GM23248 (cell line): ENCODE data around the gene SUPT20H. TPM values are rescaled to one million over a fixed set of nuclear protein-coding genes. Genes with fewer than 3 reads are reported as not detected.

Source experiments
- DNase-seq: peaks from one replicate; pipeline ENCODE4 v3.0.0-alpha.2; 2015
- H2AFZ ChIP-seq: fragments of 200-600 bp; sonication (generic); 2 replicates; pipeline ENCODE4 v1.6.1; 2016; ENCODE audit warnings: antibody characterized with exemption
- H3F3A ChIP-seq: fragments of 200-600 bp; sonication (generic); 2 replicates; pipeline ENCODE4 v1.6.1; 2016; ENCODE audit warnings: mild to moderate bottlenecking, antibody characterized with exemption, mixed run types; ENCODE audit not compliant: insufficient read depth
- H3K27ac ChIP-seq: fragments of 200-600 bp; sonication (generic); 2 replicates; pipeline ENCODE4 v1.5.1; 2016; ENCODE audit warnings: mild to moderate bottlenecking
- H3K27me3 ChIP-seq: fragments of 200-600 bp; sonication (generic); replicated peaks from 2 replicates; pipeline ENCODE4 v1.6.1; 2016; ENCODE audit warnings: mild to moderate bottlenecking; ENCODE audit not compliant: insufficient read depth
- H3K36me3 ChIP-seq: fragments of 200-600 bp; sonication (generic); 2 replicates; pipeline ENCODE4 v1.6.1; 2016; ENCODE audit warnings: low read depth, mild to moderate bottlenecking
- H3K4me1 ChIP-seq: fragments of 200-600 bp; sonication (generic); 2 replicates; pipeline ENCODE4 v1.6.1; 2016; ENCODE audit warnings: mild to moderate bottlenecking; ENCODE audit not compliant: insufficient read depth
- H3K4me2 ChIP-seq: fragments of 200-600 bp; sonication (generic); one replicate; pipeline ENCODE4 v1.6.1; 2016; ENCODE audit warnings: mild to moderate bottlenecking; ENCODE audit not compliant: unreplicated experiment
- H3K4me3 ChIP-seq: fragments of 200-600 bp; sonication (generic); 2 replicates; pipeline ENCODE4 v1.5.1; 2016; ENCODE audit warnings: mild to moderate bottlenecking
- H3K79me2 ChIP-seq: fragments of 200-600 bp; sonication (generic); 2 replicates; pipeline ENCODE4 v1.6.1; 2016; ENCODE audit warnings: mild to moderate bottlenecking; ENCODE audit not compliant: insufficient read depth
- H3K9ac ChIP-seq: fragments of 200-600 bp; sonication (generic); 2 replicates; pipeline ENCODE4 v1.6.1; 2016; ENCODE audit warnings: mild to moderate bottlenecking
- H3K9me2 ChIP-seq: fragments of 200-600 bp; sonication (generic); 2 replicates; pipeline ENCODE4 v1.6.1; 2016; ENCODE audit warnings: mixed run types, mild to moderate bottlenecking, moderate library complexity; ENCODE audit not compliant: insufficient read depth
- H3K9me3 ChIP-seq: fragments of 200-600 bp; sonication (generic); one replicate; pipeline ENCODE4 v1.6.1; 2017; ENCODE audit warnings: low read depth
- H4K20me1 ChIP-seq: fragments of 200-600 bp; sonication (generic); 2 replicates; pipeline ENCODE4 v1.6.0; 2016; ENCODE audit not compliant: insufficient read depth
- EZH2 ChIP-seq: fragments of 200-600 bp; sonication (generic); IDR thresholded peaks from 2 replicates; pipeline ENCODE4 v1.6.1; 2018; ENCODE audit warnings: antibody characterized with exemption, mild to moderate bottlenecking; ENCODE audit not compliant: insufficient read depth, poor library complexity, severe bottlenecking
- EZH2phosphoT487 ChIP-seq: fragments of 200-600 bp; sonication (generic); IDR thresholded peaks from 2 replicates; pipeline ENCODE4 v1.6.1; 2018; ENCODE audit warnings: antibody characterized with exemption, moderate library complexity, mild to moderate bottlenecking, low read depth; ENCODE audit not compliant: insufficient read depth
- WGBS, 2 experiments: methylation state at CpG; one replicate each; pipeline ENCODE4 v1.1.6; 2015 to 2017; ENCODE audit warnings: low lambda C conversion rate in 2 of 2, low coverage in 1 of 2; ENCODE audit errors: missing lambda C conversion rate in 2 of 2; 5-methylcytosine and 5-hydroxymethylcytosine counted together
- in situ Hi-C: fragments of 300-500 bp; cut with MboI; formaldehyde crosslinking; loops from 2 replicates; pipeline ENCODE4 v1.15.0; 2020
- polyA plus RNA-seq: library from polyadenylated mRNA; unstranded; fragments of >200 nt; fragmentation: Nextera tagmentation; extraction: Ambion mirVana; gene quantifications from 2 replicates; pipeline ENCODE4 v1.2.1, GENCODE V29; 2016
- total RNA-seq: library from RNA; depleted of rRNA; stranded (reverse); fragments of >200 nt; shearing (Covaris generic); gene quantifications from 2 replicates; pipeline ENCODE4 v1.2.3, GENCODE V29; 2014

SUPT20H gene
- total and polyA plus RNA-seq, 2 experiments from 2014 or later: 28.6 to 45.1 TPM

DNA sequence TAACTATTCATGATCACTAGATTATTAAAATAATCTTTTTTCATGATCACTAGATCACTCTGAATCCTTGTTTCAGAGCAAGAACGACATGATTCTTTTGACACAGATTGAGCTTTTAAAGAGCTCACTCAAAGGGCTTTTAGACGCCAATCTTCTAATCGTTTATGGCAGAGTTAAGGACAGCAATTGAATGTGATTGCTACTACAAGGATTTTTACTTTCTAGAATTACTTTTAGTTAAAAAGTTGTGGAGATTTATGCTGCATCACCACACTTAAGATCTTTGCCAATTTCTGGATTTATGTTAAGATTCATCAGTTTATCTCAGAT lies 57.6 kb downstream of the SUPT20H start:
- Histone ChIP-seq H3K4me2 (peak overlapping the region; percentile 96), H2AFZ (peak overlapping the region; percentile 97), H3K36me3 (peaks cover 30% of the 10 kb centered on the region), H3K4me1 (peaks cover 16% of the 10 kb centered on the region), H3K79me2 (peaks cover 45% of the 10 kb centered on the region), H3F3A (peaks cover 19% of the 10 kb centered on the region), H3K27ac (peak overlapping the region; percentile 97), H3K27me3 (no peaks in the 10 kb centered on the region), H3K9me3 (no peaks in the 10 kb centered on the region), H3K9me2 (no peaks in the 10 kb centered on the region), H3K9ac (peak overlapping the region; percentile 95), H3K4me3 (peak overlapping the region; percentile 95), H4K20me1 (no peaks in the 10 kb centered on the region)
- DNase-seq: no peak
- in situ Hi-C loops: no loop called here
- WGBS, 2 experiments: 38 to 40% methylated on average over 3 of the region's 3 CpGs
- no peak for TF ChIP-seq EZH2phosphoT487
- TF ChIP-seq EZH2: no peak

DNA sequence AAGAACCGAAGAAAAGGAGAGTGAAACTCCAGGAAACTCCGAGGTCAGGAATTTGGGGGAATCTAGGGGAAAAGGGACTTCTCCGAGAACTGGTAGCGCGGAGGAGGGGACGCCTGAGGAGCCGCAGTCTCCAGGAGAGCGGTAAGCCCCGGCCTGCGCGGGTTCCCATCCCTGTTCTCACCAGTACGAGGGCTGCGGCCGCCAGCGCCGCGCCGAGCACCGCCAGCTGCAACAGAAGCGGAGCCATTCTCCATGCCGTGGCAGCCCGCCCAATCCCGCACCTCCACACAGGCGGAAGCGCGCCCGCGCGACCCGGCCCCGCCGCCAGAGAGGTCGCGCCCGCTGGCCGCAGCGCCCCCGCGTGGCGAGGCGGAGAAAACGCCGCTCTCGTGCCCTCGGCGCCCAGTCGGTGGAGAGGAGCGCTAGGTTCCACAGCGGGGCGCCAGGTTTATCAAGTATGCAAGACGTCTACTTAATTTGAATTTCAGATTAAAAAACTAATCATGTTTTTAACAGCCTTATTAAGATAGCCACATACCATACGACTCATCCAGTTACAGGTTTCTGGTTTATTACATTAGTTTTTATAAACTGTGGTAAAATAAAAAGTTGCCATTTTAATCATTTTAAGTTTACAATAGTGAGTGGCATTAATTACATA lies 60.3 kb downstream of the SUPT20H start, which contains the start of gene ALG5:
ALG5 (minus strand) TSS at position 287 of the 661 bp plus-strand sequence; CDS start at position 247, 40 bp downstream.
- in situ Hi-C loops: loop anchor here (25.0 kb wide), 1 partner anchor 587 kb away; no protein-coding TSS in a partner anchor
- 0 to 1% methylated on average over 39 to 50 of the region's 52 CpGs for WGBS, 2 experiments
- H3K27ac ChIP-seq: peak within 1 kb of the TSS; percentile 97
- no peak for TF ChIP-seq EZH2phosphoT487
- TF ChIP-seq EZH2: no peak
- peak within 1 kb of the TSS; percentile 96 for H3K4me2 ChIP-seq
- no peaks in the 10 kb centered on the region for H3K9me3 ChIP-seq
- peak within 1 kb of the TSS; percentile 97 for H2AFZ ChIP-seq
- H3F3A ChIP-seq: peaks cover 15% of the 10 kb centered on the region
- H3K9ac ChIP-seq: peak within 1 kb of the TSS; percentile 95
- 0 out of 2 replicates have a peak, but pooled peaks cover 3% of the 10 kb centered on the region for H4K20me1 ChIP-seq
- peak within 1 kb of the TSS; percentile 95 for H3K4me3 ChIP-seq
- H3K4me1 ChIP-seq: peaks cover 16% of the 10 kb centered on the region
- DNase-seq: peak; percentile 94
- peaks cover 14% of the 10 kb centered on the region for H3K36me3 ChIP-seq
- peaks cover 72% of the 10 kb centered on the region for H3K79me2 ChIP-seq
- H3K27me3 ChIP-seq: no peaks in the 10 kb centered on the region
- no peaks in the 10 kb centered on the region for H3K9me2 ChIP-seq

DNA sequence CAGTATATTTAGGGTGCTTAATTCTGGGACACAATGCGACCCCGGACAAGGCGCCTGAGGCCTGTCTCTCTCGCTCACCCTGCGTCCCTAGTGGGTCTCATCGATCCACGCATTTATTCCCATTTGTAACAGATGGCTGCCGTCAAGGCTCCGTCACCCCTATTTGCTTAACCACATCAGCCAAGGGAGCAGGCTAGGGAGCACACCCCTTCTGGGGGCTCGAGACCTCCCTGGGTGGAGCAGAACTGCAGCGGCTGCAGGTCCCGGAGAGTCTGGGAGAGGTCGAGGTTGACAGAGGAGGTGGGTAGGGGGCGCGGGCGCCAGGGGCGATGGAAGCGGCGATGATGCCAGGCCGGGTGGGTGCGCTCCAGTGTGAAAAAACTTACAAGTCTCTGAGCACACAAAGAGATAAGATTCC lies 60.9 kb downstream of the SUPT20H start:
- Histone ChIP-seq H2AFZ (peak overlapping the region; percentile 97), H3K9me3 (no peaks in the 10 kb centered on the region), H3K36me3 (peaks cover 17% of the 10 kb centered on the region), H3F3A (peaks cover 15% of the 10 kb centered on the region), H3K4me3 (peak overlapping the region; percentile 95), H3K4me2 (peak overlapping the region; percentile 96), H3K9ac (peak overlapping the region; percentile 95), H3K27ac (peak overlapping the region; percentile 55), H3K79me2 (peaks cover 78% of the 10 kb centered on the region), H3K9me2 (no peaks in the 10 kb centered on the region), H3K4me1 (peaks cover 16% of the 10 kb centered on the region), H3K27me3 (no peaks in the 10 kb centered on the region), H4K20me1 (0 out of 2 replicates have a peak, but pooled peaks cover 3% of the 10 kb centered on the region)
- peak; percentile 48 for DNase-seq
- no peak for TF ChIP-seq EZH2
- no peak for TF ChIP-seq EZH2phosphoT487
- in situ Hi-C loops: loop anchor here (25.0 kb wide), 1 partner anchor 586 kb away; no protein-coding TSS in a partner anchor
- 1% methylated on average over 21 of the region's 21 CpGs for WGBS, 2 experiments

DNA sequence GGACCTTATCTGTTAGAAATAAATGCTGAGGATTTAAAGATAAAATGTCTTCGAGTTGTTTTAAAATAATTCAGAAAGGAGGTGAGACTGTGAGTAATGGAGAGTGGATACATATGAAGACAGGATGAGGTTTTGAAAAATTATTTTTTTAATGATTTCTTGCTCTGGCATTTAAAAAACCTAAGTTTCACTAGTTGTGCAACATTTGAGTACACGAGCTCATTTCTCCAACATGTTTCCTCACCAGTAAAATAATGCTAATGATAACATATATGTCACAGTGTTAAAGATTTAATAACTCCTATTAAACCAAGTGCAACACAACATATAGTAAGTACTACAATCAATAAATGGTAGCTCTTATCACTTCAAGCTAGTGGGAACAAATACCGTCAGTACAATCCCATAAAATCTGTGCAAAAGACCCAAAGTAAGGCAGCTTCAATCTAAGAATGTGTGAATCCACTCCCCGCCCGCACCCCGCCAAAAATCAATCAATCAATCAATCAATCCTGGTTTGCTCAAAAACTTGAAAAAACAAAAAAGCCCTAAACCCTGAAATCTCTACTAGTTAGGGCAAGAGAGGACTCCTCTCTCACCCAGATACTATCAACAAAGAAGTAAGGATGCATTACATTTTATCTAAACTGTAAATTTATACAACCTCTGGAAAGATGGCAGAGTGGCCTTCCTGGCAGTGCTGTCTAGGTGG lies 61.6 kb downstream of the SUPT20H start:
- H3K79me2 ChIP-seq: peaks cover 74% of the 10 kb centered on the region
- H3K4me1 ChIP-seq: peaks cover 16% of the 10 kb centered on the region
- 61 to 63% methylated on average over 6 of the region's 6 CpGs for WGBS, 2 experiments
- peaks cover 9% of the 10 kb centered on the region for H3F3A ChIP-seq
- H4K20me1 ChIP-seq: 0 out of 2 replicates have a peak, but pooled peaks cover 3% of the 10 kb centered on the region
- peak overlapping the region; percentile 95 for H3K9ac ChIP-seq
- peak overlapping the region; percentile 55 for H3K27ac ChIP-seq
- H2AFZ ChIP-seq: peak overlapping the region; percentile 97
- H3K4me2 ChIP-seq: peak overlapping the region; percentile 96
- in situ Hi-C loops: loop anchor here (25.0 kb wide), 1 partner anchor 586 kb away; no protein-coding TSS in a partner anchor
- H3K27me3 ChIP-seq: no peaks in the 10 kb centered on the region
- H3K4me3 ChIP-seq: peak overlapping the region; percentile 95
- peak; percentile 51 for DNase-seq
- peaks cover 19% of the 10 kb centered on the region for H3K36me3 ChIP-seq
- no peak for TF ChIP-seq EZH2
- TF ChIP-seq EZH2phosphoT487: no peak
- no peaks in the 10 kb centered on the region for H3K9me2 ChIP-seq
- no peaks in the 10 kb centered on the region for H3K9me3 ChIP-seq
